HG03280 (cell line): Measurements from ENCODE around the gene LFNG.

ENCODE experiments used
- ATAC-seq: cut with Tn5 transposase; IDR thresholded peaks from one replicate; pipeline ENCODE4 v1.9.1; 2021; ENCODE audit warnings: mild to moderate bottlenecking, moderate library complexity; ENCODE audit not compliant: unreplicated experiment

The LFNG gene

GRCh38 chr7:2501947-2502646 is 17.5 kb upstream of the LFNG start:
- no peak for ATAC-seq

GRCh38 chr7:2502647-2502966 is 17.0 kb upstream of the LFNG start:
- no peak for ATAC-seq

GRCh38 chr7:2503056-2503941 is 16.3 kb upstream of the LFNG start:
- ATAC-seq: no peak

DNA sequence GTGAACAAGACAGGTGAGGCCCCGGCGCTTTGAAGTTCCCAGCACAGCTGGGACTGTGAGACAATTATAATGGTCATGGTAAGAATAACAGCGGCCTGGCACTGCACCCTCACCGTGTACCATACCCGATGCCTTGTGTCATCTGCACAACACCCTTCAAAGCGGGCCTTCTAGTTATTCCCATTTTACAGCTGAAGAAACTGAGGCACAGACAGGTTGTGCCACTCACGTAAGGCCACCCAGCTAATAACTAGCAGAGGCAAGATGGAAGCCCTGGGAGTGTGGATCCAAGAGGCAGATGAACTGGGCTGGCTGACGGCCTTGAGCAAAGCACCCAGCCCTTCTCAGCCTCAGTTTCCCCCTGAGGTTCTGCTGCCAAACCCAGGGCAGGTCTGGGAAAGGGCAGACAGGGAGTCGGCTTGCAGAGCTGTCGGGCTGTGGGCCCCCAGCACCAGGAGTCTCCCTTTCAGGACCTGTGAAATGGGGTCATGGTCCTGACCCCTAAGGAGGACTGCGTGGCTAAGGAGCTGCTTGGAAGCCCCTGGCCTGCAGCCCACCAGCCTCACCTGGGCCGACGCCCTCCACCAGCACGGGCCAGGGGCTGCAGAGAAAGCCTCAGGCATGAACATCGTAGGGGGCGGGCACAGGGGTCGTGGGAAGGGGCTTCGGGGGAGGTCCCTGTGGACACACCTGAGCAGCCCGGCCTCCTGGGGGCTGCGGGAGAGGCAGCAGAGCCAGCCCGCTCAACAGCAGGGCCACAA is 15.3 kb upstream of the LFNG start:
- no peak for ATAC-seq

GRCh38 chr7:2504889-2505375 is 14.6 kb upstream of the LFNG start:
- no peak for ATAC-seq

- no peak for ATAC-seq
Observed at GRCh38 chr7:2505401-2505800, 14.2 kb upstream of the LFNG start.

GRCh38 chr7:2507208-2507916 is 12.2 kb upstream of the LFNG start:
- ATAC-seq: no peak

GRCh38 chr7:2507917-2508306 is 11.7 kb upstream of the LFNG start:
- ATAC-seq: no peak

DNA sequence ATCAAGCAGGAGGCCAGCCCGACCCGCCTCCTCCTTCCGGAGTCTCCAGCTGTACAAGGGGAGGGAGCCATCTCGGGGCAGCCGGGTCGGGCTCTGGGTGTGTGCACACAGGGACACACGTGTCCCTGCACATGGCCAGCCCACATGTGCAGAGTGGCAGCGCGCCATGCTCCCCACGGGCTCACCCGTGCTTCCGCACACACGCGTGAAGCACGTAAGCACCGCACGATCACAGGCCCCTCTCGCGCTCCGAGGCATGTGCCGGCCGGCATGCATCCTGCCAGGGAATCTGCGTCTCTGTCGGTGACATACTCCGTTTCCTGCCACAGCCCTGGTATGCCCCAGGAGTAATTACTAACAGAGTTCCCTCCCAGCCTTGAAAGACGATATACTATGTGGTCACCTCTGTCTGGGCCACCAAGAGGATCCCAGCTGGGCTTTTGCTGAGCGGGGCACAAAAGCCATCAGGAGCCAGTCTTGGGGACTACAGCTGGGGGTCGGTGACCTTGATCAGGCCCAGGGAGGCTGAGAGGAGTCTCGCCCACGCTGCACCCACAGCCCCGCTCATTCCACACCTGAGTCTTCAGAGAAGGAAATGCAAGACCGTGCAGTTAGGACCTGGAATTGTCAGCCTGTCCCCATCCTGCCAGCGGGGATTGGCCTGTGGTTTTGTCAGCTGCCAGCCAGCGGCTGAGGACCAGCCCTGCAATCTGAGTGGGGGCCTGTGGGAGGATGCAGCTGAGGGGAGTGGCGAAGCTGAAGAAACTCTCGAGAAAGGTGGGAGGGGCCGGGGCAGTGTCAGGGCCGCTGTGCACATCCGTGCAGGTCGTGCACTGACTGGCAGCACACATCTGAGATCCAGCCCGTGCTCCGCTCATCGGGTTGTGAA is 11.0 kb upstream of the LFNG start:
- no peak for ATAC-seq

DNA sequence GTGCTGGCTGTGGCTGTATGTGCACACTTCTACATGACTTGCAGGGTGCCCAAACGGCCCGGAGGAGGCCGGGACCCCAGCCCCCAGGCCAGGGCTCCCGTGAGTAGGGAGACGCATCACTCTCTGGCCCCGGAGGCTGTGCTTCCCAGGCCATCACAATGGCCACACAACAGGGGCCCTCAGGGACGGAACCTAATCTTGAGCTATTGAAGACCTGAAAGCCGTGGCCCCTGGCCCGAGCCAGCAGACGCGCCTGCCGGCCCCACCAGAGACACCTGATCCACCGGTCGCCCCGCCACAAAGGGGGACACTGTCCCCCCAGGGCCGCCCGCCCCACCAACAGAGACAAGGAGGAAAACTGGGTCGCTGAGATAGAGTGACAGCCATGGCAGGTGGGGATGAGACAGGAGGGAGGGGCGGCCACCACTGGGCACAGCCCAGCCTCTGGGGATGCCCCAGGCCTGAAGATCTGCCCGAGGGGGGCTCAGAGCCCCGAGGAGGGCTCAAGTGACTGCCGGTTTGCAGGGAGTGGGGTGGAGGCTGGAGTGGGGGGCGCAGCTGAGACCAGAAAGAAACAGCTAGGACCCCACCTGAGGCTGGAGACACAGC is 10.2 kb upstream of the LFNG start:
- ATAC-seq: no peak

- ATAC-seq: no peak
Observed at GRCh38 chr7:2510130-2510776, 9.3 kb upstream of the LFNG start.

DNA sequence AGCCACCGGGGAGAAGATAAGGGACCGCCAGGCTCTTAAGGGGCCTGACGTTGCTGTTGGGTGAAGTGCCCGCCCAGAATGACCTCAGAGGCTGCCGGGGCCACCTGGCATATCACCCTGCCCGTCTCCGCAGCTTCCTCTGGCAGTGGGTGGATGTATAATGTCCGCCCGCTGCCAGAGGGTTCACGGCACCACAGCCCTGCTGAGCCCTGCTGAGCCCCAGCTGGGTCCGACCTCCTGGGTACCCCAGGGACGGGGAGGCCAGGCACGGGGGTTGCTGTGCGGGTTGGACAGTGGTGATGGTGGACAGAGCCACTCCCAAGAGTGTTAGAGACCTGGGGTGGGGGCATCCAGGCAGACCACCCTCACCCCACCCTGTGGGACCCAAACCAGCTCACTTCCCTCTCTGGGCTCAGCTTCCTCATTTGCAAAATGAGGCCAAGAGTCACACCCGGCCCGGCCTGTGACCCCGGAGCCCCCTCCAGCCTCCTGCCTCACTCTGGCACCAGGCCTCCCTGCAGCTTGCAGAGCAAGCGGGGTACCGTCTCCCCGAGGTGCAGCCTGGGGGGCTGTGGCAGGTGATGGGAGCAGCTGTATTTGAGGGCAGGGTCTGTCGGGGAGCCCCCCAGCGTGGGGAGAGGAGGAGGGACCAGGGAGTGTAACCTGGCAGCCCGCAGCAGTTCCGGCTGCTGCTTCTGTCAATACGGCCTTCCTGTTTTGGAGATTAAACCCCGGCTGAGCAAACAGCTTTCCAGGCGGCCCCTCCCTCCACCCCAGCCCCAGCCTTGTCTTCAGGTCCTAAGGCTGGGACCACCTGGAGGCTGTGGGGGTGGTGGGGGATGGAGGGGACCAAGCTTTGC is 8.4 kb upstream of the LFNG start:
- ATAC-seq: no peak

DNA sequence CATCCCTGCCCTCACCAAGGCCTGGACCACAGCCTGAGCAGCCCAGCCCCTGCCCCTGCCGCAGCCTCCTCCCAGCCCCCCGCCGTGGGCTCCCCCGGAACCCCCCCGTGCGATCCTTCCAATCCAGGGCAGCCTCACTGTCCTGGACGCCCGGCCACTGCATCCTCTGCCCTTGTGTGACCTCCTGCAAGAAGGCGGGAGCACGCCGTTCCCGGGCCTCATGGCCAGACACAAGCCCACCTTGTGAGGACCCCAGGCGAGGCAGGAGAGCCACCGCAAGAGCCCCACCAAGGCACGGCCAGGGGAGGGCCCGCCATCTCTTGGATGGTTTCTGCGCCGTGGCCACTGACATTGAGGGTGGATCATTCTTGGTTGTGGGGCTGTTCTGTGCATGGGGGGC is 7.8 kb upstream of the LFNG start:
- ATAC-seq: no peak

GRCh38 chr7:2512179-2512661 is 7.4 kb upstream of the LFNG start:
- ATAC-seq: no peak

GRCh38 chr7:2512713-2513112 is 6.9 kb upstream of the LFNG start:
- no peak for ATAC-seq

DNA sequence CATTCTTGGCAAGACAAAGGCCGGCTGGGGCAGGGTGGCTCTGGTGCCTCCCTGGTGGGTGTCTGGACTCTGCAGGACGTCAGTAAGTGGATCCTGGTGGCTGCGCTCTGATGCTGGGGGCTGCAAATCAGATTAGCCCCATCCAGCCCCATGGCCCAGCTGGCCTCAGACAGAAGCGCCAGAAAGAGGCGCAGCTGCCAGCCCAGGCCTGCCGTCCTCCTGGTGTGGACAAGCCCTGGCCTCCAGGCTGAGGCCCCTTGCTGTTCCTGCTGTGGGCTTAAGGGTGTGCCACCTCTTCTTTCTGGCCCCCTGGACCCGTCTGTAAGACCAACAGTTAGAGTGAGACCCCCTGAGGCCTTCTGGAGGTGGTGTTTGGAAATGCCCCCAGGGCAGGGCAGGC is 5.9 kb upstream of the LFNG start:
- no peak for ATAC-seq

GRCh38 chr7:2514473-2515423 is 4.8 kb upstream of the LFNG start:
- no peak for ATAC-seq
